NCI-H446 treated with DMSO at 0.1 percent for 48 hours (cell line): Measurements from ENCODE around the gene RXRB.

ENCODE experiments used
- DNase-seq: peaks from one replicate; lab custom pipeline; 2025; lab: John Stamatoyannopoulos, UW

The RXRB gene

GRCh38 chr6:33211666-33212422 lies 11.4 kb upstream of the RXRB start:
- no peak for DNase-seq

- no peak for DNase-seq
Observed at GRCh38 chr6:33211136-33211535, 10.7 kb upstream of the RXRB start.

- no peak for DNase-seq
Observed at GRCh38 chr6:33209856-33210255, 9.4 kb upstream of the RXRB start.

- peak; percentile 18 for DNase-seq
Observed at GRCh38 chr6:33208091-33208967, 7.9 kb upstream of the RXRB start, which contains the start of gene RING1. Gene RING1 (plus strand): TSS chr6:33208500. CDS start chr6:33208823, 323 bp downstream.

DNA sequence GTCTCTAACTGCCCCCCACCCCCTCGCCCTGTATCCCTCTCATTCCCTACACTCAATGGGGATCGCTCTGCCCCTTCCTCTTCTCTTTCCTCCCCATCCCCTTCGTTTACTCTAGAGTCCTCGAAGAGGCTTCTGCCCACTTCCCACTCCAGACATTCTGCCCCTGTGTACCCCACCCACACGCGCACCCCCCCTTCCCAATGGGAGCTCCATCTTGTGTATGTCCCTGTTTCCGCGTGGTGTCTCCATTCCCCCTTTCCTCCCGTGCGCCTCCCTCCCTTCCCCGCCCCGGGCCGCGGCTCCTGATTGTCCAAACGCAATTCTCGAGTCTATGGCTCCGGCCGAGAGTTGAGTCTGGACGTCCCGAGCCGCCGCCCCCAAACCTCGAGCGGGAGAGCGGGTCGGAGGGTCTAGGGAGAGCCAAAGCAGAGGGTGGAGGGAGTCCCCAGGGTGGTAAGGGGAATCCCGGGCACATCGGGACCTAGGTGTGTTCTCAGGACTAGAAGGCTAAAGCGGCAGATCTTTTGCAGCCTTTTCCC lies 7.2 kb upstream of the RXRB start:
- DNase-seq = no peak

- DNase-seq = no peak
Observed at GRCh38 chr6:33206864-33207551, 6.5 kb upstream of the RXRB start.

DNA sequence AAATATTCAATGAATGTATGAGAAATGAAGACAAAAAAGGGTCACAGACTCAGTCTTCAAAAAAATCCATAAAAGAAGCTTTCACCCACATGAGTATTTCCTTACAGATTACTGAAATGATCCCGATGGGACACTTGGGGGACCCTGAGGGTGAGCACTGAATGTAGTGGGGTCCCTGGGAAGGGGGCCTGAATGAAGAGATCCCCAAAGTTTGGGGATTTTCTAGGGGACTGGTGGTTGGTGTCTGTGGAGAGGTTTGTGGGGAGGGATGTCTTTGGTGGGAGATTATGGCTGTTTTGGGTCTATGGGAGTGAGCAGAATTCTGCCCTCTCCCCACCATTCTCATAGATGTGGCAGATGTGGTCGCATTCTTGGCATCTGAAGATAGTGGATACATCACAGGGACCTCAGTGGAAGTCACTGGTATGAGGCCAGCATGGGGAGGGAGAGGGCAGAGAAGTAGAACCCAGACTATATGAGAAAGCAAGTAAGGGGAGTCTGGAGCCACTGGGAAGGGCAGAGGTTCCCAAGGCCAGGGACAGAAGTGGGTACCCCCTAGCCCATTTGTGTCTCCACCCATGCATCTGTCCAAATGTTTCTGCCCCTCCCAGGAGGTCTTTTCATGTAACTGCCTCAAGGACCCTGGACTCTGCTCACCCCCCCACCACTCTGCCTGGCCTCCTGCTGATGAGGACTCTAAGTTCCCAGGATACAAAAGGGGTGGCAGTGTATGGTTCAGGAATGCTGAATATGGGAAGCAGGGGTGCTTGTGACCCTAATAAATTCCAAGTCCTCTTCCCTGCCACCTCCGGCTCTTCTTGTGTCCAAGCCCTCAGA lies 5.8 kb upstream of the RXRB start:
- no peak for DNase-seq

DNA sequence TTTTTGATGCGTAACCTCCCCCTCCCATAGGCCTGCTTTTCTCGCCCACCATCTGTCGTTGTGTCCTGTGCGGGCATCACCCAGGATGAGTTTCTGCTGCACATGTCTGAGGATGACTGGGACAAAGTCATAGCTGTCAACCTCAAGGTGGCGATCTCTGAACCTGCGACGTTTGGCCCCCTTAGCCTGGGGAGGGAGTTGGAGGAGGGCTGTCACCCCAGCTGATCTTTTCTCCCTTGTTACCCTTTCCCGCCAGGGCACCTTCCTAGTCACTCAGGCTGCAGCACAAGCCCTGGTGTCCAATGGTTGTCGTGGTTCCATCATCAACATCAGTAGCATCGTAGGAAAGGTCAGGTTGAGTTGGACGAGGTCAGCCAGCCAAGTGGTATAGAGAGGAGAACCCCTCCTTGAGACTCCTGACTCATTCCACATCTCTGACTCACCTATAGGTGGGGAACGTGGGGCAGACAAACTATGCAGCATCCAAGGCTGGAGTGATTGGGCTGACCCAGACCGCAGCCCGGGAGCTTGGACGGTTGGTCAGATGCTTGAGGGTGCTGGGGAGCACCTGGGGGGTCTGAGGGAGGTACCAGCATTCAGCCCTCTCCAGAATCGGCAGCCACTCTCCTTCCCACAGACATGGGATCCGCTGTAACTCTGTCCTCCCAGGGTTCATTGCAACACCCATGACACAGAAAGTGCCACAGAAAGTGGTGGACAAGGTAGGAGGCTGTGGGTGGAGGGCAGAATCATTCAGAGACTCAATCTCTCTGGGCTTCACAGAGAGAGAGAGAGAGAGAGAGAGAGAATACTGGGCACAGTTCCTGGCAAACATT lies 4.9 kb upstream of the RXRB start:
- DNase-seq = no peak

DNA sequence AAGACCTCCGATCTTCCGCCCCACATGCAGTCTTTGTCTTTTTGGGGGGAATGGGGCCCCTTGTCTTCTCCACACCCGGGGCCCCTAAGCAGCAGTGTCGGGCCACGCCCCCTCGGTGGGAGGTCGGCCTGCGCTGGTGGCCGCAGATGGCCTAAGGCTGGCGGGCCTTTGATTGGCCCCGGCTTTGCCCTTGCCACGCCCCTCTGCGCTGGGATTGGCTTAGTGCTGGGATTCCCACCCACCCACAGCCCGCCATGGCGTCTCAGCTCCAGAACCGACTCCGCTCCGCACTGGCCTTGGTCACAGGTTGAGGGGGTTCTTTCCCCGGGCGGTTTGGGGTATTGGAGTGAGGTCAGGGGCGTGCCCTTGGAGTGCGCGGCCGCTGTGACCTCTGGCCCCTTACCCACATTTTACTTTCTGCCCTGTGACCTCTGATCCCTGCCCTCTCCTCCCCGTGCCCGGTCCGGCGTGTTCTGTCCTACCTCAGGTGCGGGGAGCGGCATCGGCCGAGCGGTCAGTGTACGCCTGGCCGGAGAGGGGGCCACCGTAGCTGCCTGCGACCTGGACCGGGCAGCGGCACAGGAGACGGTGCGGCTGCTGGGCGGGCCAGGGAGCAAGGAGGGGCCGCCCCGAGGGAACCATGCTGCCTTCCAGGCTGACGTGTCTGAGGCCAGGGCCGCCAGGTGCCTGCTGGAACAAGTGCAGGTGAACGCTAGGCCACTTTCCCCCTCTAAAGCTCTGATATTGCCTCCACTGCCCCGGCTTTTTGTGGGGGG lies 4.1 kb upstream of the RXRB start, which contains the start of gene HSD17B8:
TSS of gene HSD17B8 (plus strand) at position 241 of the 776 bp plus-strand sequence. CDS start at position 255, 14 bp downstream.
- peak; percentile 65 for DNase-seq

DNA sequence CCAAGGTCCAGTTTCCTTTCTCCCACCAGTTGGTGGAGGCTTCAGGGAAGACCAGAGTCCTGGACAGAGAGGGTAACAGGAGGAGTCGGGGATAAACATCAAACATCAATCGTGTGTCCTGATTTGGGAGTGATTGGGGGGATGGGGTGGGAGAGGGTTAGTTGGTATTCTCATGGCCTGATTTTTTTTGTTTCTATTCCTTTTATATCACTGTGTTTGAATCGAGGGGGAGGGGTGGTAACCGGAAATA lies 3.6 kb upstream of the RXRB start:
- no peak for DNase-seq

DNA sequence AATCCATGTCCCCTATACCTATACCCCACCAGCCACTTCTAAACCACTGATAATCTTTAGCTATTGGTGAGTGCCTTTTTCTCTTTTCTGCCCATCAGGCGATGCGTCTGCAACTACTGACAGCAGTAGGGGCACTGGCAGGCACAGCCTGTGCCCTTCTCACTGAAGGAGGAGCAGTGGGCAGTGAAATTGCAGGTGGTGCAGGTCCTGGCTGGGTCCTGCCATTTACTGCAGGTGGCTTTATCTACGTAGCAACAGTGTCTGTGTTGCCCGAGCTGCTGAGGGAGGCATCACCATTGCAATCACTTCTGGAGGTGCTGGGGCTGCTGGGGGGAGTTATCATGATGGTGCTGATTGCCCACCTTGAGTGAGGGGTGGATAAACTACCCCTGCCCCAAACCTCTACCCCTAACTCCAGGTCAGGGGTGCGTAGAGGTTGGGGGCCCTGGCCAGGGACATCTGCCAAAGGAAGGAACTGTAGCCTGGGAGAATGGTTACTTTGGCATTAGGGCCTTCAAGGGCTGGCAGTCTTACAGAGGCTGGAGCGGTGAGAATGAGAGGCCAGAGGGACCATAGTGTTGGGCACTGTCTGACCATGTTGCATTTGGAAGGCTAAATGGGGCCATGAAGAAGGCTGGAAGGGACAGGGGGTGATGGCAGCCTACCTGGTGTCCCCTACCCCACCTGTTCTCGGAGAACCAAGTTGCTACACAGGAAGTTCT lies 3.1 kb upstream of the RXRB start:
- DNase-seq = no peak

GRCh38 chr6:33202799-33203198 lies 2.3 kb upstream of the RXRB start:
- no peak for DNase-seq

DNA sequence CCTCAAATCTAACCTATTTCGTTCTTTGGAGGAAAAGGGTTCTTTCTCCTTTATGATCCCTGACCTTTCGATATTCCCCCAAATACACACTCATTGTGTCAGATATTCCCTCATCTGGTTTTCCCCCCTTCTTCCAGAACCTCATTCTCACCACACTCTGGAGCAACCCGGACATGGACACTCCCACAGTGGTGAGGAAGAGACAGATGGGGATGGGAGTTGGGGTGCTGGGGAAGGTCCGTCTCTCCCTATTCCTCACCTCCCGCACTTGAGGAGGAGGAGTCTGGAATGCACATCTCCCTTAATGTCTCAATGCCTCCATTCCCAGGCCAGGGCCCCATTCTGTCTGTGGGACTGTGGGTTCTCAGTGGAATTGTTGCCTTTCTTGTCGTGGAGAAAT lies 1.5 kb upstream of the RXRB start:
- DNase-seq = no peak

DNA sequence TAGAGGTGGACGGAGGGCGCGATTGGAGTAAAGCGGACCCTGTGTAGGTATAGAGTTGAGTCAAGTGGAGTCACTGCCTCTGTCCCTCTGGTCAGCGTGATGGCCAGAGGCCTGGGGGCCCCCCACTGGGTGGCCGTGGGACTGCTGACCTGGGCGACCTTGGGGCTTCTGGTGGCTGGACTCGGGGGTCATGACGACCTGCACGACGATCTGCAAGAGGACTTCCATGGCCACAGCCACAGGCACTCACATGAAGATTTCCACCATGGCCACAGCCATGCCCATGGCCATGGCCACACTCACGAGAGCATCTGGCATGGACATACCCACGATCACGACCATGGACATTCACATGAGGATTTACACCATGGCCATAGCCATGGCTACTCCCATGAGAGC lies 681 bp upstream of the RXRB start:
- no peak for DNase-seq

GRCh38 chr6:33199687-33200218 lies 712 bp downstream of the RXRB start:
- DNase-seq = peak; percentile 54

DNA sequence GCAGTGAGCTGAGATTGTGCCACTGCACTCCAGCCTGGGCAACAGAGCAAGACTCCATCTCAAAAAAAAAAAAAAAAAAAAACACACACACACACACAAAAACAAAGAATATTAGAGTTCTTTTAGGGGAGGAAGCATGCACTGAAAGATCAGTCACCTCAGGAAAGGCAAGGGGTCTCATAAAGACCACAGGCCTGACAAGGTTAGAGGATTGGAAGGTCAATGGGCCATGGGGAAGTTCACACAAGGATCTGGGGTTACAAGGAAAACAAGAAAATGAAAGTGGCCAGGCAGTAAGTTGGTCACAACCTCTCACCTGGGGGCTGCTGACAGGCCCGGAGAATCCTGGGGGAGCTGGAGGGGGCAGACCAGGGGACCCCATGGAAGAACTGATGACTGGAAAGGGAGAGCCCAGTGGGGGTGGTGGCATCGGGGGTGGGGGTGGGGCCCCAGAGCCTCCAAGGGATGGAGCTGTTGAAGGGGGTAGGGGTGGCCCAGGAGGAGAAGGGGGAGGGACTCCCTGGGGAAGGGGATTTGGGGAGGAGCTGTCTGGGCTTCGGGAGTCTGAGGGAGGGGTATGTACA lies 1.5 kb downstream of the RXRB start:
- DNase-seq = no peak

DNA sequence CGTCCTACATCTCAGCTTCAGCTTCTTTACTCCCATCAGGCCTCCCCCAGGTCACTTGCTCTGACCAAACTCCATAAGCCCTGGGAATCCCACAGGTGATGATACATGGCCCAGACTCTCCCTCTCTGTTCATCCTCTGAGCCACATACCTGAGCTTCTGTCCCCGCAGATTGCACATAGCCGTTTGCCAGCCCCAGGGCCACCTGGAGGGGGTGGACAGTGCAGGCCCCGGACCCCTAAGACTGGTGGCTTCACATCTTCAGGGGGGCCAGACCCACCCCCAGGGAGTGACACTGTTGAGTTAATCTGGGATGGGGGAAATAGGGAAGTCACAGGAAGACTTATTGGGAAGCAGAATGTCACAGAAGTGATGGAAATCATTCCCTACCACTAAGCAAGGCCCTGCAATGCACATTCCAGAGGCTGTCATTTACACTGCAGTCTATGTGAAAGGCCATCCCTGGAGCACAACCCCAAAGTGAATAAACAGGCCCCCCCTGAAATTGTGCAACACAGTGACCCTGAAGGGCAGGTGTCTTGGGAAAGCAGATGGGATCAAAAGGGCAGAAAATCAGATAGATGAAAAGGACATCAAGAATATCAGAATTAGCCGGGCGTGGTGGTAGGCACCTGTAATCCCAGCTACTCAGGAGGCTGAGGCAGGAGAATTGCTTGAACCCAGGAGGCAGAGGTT lies 2.2 kb downstream of the RXRB start:
- DNase-seq = no peak
